ENCODE results near the gene KIF6. TPM values are rescaled to one million over a fixed set of nuclear protein-coding genes. Genes with fewer than 3 reads are reported as not detected.

Gene KIF6
- total and polyA plus RNA-seq, 2 donors (not counting 1 experiment from before 2014, with no cell fraction given): not detected

DNA sequence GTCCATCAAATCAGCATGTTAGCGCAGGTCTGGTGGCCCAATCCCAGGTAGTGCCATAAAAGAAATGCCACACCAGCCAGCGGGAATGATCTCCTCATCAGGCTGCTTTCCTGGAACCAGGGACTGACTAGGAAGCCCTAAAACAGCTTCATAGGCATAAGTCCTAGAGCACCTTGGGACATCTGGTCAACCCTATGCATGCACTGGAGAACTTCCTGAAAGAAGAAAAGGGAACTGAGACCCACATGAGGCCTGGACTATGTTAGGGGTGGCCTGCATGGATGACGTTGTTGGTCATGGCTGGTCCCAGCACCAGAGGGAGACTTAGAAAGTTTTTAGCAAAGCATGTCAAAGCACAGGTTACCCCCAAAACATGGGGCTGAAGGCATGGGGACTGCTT, 395.2 kb downstream of the KIF6 start:
- H3K4me1 Mint-ChIP-seq: peaks cover 8% of the 10 kb centered on the region
- Histone ChIP-seq H3K27me3 (replicated peaks in 1 of 4; ENCODE audit: control extremely low read depth in 1 of 4, control insufficient read depth in 3 of 4, insufficient read depth in 4 of 4, low read length in 3 of 4) (peaks cover 0 to 5% (median 0%) of the 10 kb centered on the region in 4 experiments), H4K20me1 (ENCODE audit: control insufficient read depth, insufficient read depth, low read length, poor library complexity, severe bottlenecking) (no peaks in the 10 kb centered on the region), H3K4me2 (replicated peaks; ENCODE audit: low read depth, low read length, poor library complexity, severe bottlenecking) (no peak overlapping the region), H3K9me3 (ENCODE audit: control extremely low read depth in 1 of 3, control insufficient read depth in 2 of 3, insufficient read depth in 1 of 3, low read length in 2 of 3) (no peaks in the 10 kb centered on the region), H3K36me3 (replicated peaks in 1 of 2; ENCODE audit: control extremely low read depth in 1 of 2, control insufficient read depth in 1 of 2, extremely low read depth in 1 of 2, insufficient read depth in 2 of 2, low read length in 1 of 2) (no peaks in the 10 kb centered on the region), H3K9ac (ENCODE audit: low read length) (no peak overlapping the region), H2AFZ (ENCODE audit: insufficient read depth, low read depth, low read length, poor library complexity, severe bottlenecking) (no peak overlapping the region), H3K4me1 (ENCODE audit: control insufficient read depth in 2 of 2, insufficient read depth in 2 of 2, low read length in 2 of 2) (peaks cover 0 to 10% of the 10 kb centered on the region in 2 donors), H3K79me2 (ENCODE audit: control insufficient read depth, insufficient read depth, low read length) (no peaks in the 10 kb centered on the region), H3K27ac (ENCODE audit: low read length in 2 of 2) (no peak overlapping the region), H3K4me3 (ENCODE audit: control extremely low read depth in 1 of 5, extremely low read depth in 1 of 5, insufficient read depth in 1 of 5, low read depth in 2 of 5, low read length in 4 of 5) (no peak overlapping the region)
- TF ChIP-seq, protein P1, sequence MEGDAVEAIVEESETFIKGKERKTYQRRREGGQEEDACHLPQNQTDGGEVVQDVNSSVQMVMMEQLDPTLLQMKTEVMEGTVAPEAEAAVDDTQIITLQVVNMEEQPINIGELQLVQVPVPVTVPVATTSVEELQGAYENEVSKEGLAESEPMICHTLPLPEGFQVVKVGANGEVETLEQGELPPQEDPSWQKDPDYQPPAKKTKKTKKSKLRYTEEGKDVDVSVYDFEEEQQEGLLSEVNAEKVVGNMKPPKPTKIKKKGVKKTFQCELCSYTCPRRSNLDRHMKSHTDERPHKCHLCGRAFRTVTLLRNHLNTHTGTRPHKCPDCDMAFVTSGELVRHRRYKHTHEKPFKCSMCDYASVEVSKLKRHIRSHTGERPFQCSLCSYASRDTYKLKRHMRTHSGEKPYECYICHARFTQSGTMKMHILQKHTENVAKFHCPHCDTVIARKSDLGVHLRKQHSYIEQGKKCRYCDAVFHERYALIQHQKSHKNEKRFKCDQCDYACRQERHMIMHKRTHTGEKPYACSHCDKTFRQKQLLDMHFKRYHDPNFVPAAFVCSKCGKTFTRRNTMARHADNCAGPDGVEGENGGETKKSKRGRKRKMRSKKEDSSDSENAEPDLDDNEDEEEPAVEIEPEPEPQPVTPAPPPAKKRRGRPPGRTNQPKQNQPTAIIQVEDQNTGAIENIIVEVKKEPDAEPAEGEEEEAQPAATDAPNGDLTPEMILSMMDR (IDR thresholded peaks at IDR 0.05): no peak
- POLR2A ChIA-PET: no interaction called here
- H3K27ac Mint-ChIP-seq: no peak overlapping the region
- no peaks in the 10 kb centered on the region for H3K9me3 Mint-ChIP-seq (ENCODE audit: insufficient read depth)
- intact Hi-C loops (cut with micrococcal nuclease): no loop called here
- CTCF ChIA-PET: interaction anchor here (1.1 kb wide), 2 partner anchors 333 to 383 kb away, joined by 3 to 5 read pairs; no protein-coding TSS in a partner anchor
- no peak overlapping the region for H3K4me3 Mint-ChIP-seq
- WGBS (ENCODE audit: insufficient coverage): 59% methylated on average over 3 of the region's 3 CpGs
- peak; percentile 41 for ATAC-seq (ENCODE audit: low read depth)
- DNase-seq: peak; percentile 53
- H3K27me3 Mint-ChIP-seq: peaks cover 29% of the 10 kb centered on the region

- Histone ChIP-seq H3K27me3 (replicated peaks in 1 of 4; ENCODE audit: control extremely low read depth in 1 of 4, control insufficient read depth in 3 of 4, insufficient read depth in 4 of 4, low read length in 3 of 4) (peaks cover 0 to 9% (median 0%) of the 10 kb centered on the region in 4 experiments), H3K4me3 (ENCODE audit: control extremely low read depth in 1 of 5, extremely low read depth in 1 of 5, insufficient read depth in 1 of 5, low read depth in 2 of 5, low read length in 4 of 5) (no peak overlapping the region), H4K20me1 (ENCODE audit: control insufficient read depth, insufficient read depth, low read length, poor library complexity, severe bottlenecking) (no peaks in the 10 kb centered on the region), H3K4me1 (ENCODE audit: control insufficient read depth in 2 of 2, insufficient read depth in 2 of 2, low read length in 2 of 2) (peaks cover 0 to 10% of the 10 kb centered on the region in 2 donors), H3K4me2 (replicated peaks; ENCODE audit: low read depth, low read length, poor library complexity, severe bottlenecking) (no peak overlapping the region), H2AFZ (ENCODE audit: insufficient read depth, low read depth, low read length, poor library complexity, severe bottlenecking) (no peak overlapping the region), H3K9ac (ENCODE audit: low read length) (no peak overlapping the region), H3K79me2 (ENCODE audit: control insufficient read depth, insufficient read depth, low read length) (no peaks in the 10 kb centered on the region), H3K9me3 (ENCODE audit: control extremely low read depth in 1 of 3, control insufficient read depth in 2 of 3, insufficient read depth in 1 of 3, low read length in 2 of 3) (no peaks in the 10 kb centered on the region), H3K27ac (ENCODE audit: low read length in 2 of 2) (no peak overlapping the region), H3K36me3 (replicated peaks in 1 of 2; ENCODE audit: control extremely low read depth in 1 of 2, control insufficient read depth in 1 of 2, extremely low read depth in 1 of 2, insufficient read depth in 2 of 2, low read length in 1 of 2) (no peaks in the 10 kb centered on the region)
- WGBS (ENCODE audit: insufficient coverage): 95% methylated on average over 8 of the region's 12 CpGs
- TF ChIP-seq, protein P1 (IDR thresholded peaks at IDR 0.05): no peak
- POLR2A ChIA-PET: no interaction called here
- no peaks in the 10 kb centered on the region for H3K9me3 Mint-ChIP-seq (ENCODE audit: insufficient read depth)
- H3K27me3 Mint-ChIP-seq: peaks cover 30% of the 10 kb centered on the region
- CTCF ChIA-PET: no interaction called here
- intact Hi-C loops (cut with micrococcal nuclease): no loop called here
- no peak for ATAC-seq (ENCODE audit: low read depth)
- H3K4me3 Mint-ChIP-seq: no peak overlapping the region
- no peak overlapping the region for H3K27ac Mint-ChIP-seq
- H3K4me1 Mint-ChIP-seq: peaks cover 8% of the 10 kb centered on the region
- DNase-seq: no peak
Measured at GRCh38 chr6:39328066-39328465, 397.1 kb downstream of the KIF6 start.

Measured in B cell (primary cell).